WTC11 (cell line): ENCODE measurements around the gene ENO2. TPM values are rescaled to one million over a fixed set of nuclear protein-coding genes. Genes with fewer than 3 reads are reported as not detected.

Experiments used
- ATAC-seq: fragments of 200-7000 bp; cut with Tn5 transposase; 2 replicates; pipeline ENCODE4 v1.10.0; 2021; ENCODE audit warnings: mild to moderate bottlenecking, moderate library complexity
- CTCF ChIA-PET: fragments of 300-600 bp; sonication (Branson Sonifier 250); formaldehyde crosslinking; loops from one replicate; lab custom pipeline; 2021; ENCODE audit warnings: antibody characterized with exemption; lab: Charles Lee
- POLR2A ChIA-PET: fragments of 350-600 bp; sonication (Branson Sonifier 250); formaldehyde crosslinking; loops from one replicate; lab custom pipeline; 2021; ENCODE audit warnings: antibody characterized with exemption; lab: Charles Lee
- DNase-seq: peaks from one replicate; pipeline ENCODE4 v3.0.0; 2021; ENCODE audit warnings: low spot score
- H3K27ac Mint-ChIP-seq: 2 replicates; pipeline ENCODE4 v1.8.0; 2021; ENCODE audit warnings: mixed read lengths
- H3K27me3 Mint-ChIP-seq: 2 replicates; pipeline ENCODE4 v1.8.0; 2021; ENCODE audit warnings: low read depth, mild to moderate bottlenecking, moderate library complexity, mixed read lengths
- H3K36me3 Mint-ChIP-seq: 2 replicates; pipeline ENCODE4 v1.8.0; 2021; ENCODE audit warnings: mixed read lengths
- H3K4me1 Mint-ChIP-seq: 2 replicates; pipeline ENCODE4 v1.8.0; 2022; ENCODE audit warnings: mixed read lengths
- H3K4me3 Mint-ChIP-seq: 2 replicates; pipeline ENCODE4 v1.8.0; 2021; ENCODE audit warnings: mild to moderate bottlenecking, moderate library complexity, mixed read lengths
- H3K9me3 Mint-ChIP-seq: 2 replicates; pipeline ENCODE4 v1.8.0; 2021; ENCODE audit warnings: mixed read lengths
- AR ChIP-seq: fragments of 250-450 bp; sonication (Bioruptor Pico); IDR thresholded peaks from 2 replicates; pipeline ENCODE4 v1.9.0; 2021; ENCODE audit warnings: mild to moderate bottlenecking
- ATF3 ChIP-seq: sonication (generic); formaldehyde crosslinking; conservative IDR thresholded peaks from 2 replicates; pipeline ENCODE4 v1.8.1; 2022; ENCODE audit warnings: mild to moderate bottlenecking, missing genetic modification reagents
- CREB1 ChIP-seq: sonication (generic); formaldehyde crosslinking; IDR thresholded peaks from 2 replicates; pipeline ENCODE4 v1.8.0; 2023; ENCODE audit warnings: mild to moderate bottlenecking, missing genetic modification reagents
- CREM ChIP-seq: sonication (generic); formaldehyde crosslinking; IDR thresholded peaks from 2 replicates; pipeline ENCODE4 v1.8.1; 2022; ENCODE audit warnings: mild to moderate bottlenecking, missing genetic modification reagents, moderate library complexity
- ELF4 ChIP-seq: sonication (generic); formaldehyde crosslinking; IDR thresholded peaks from 2 replicates; pipeline ENCODE4 v1.8.1; 2022; ENCODE audit warnings: low read depth, mild to moderate bottlenecking, moderate library complexity, missing genetic modification reagents
- FOXK1 ChIP-seq: sonication (generic); formaldehyde crosslinking; IDR thresholded peaks from 2 replicates; pipeline ENCODE4 v1.8.0; 2022; ENCODE audit warnings: mild to moderate bottlenecking, moderate library complexity, missing genetic modification reagents
- HMGA2 ChIP-seq: fragments of 250-450 bp; sonication (Bioruptor Pico); IDR thresholded peaks from 2 replicates; pipeline ENCODE4 v1.4.0; 2021; ENCODE audit warnings: mild to moderate bottlenecking, moderate library complexity
- NFATC4 ChIP-seq: fragments of 250-450 bp; sonication (Bioruptor Pico); IDR thresholded peaks from 2 replicates; pipeline ENCODE4 v1.9.0; 2021; ENCODE audit warnings: mild to moderate bottlenecking
- NFE2L1 ChIP-seq: sonication (generic); formaldehyde crosslinking; IDR thresholded peaks from 2 replicates; pipeline ENCODE4 v1.8.1; 2023; ENCODE audit warnings: missing genetic modification reagents
- RORB ChIP-seq: fragments of 250-450 bp; sonication (Bioruptor Pico); IDR thresholded peaks from 2 replicates; pipeline ENCODE4 v1.9.0; 2021; ENCODE audit warnings: mild to moderate bottlenecking
- SMAD3 ChIP-seq: sonication (generic); formaldehyde crosslinking; IDR thresholded peaks from 2 replicates; pipeline ENCODE4 v1.8.0; 2022; ENCODE audit warnings: missing genetic modification reagents, mild to moderate bottlenecking, borderline replicate concordance
- ZBTB21 ChIP-seq: sonication (generic); formaldehyde crosslinking; IDR thresholded peaks from 2 replicates; pipeline ENCODE4 v1.8.1; 2023; ENCODE audit warnings: mild to moderate bottlenecking, missing genetic modification reagents, borderline replicate concordance
- ZMAT4 ChIP-seq: fragments of 250-450 bp; sonication (Bioruptor Pico); IDR thresholded peaks from 2 replicates; pipeline ENCODE4 v1.9.0; 2021; ENCODE audit warnings: mild to moderate bottlenecking
- ZNF416 ChIP-seq: fragments of 250-450 bp; sonication (Bioruptor Pico); IDR thresholded peaks from 2 replicates; pipeline ENCODE4 v1.9.0; 2021; ENCODE audit warnings: mild to moderate bottlenecking, inconsistent platforms
- ZNF425 ChIP-seq: fragments of 250-450 bp; sonication (Bioruptor Pico); conservative IDR thresholded peaks from 2 replicates; pipeline ENCODE4 v1.9.0; 2021; ENCODE audit warnings: mild to moderate bottlenecking
- total RNA-seq: library from RNA; stranded (reverse); gene quantifications from 3 replicates; pipeline ENCODE4 v1.2.3, GENCODE V29; 2021
- TF ChIP-seq, protein P1 (sequence below): sonication (generic); formaldehyde crosslinking; IDR thresholded peaks from 2 replicates; pipeline ENCODE4 v1.8.0; 2022; ENCODE audit warnings: mild to moderate bottlenecking, missing genetic modification reagents
- TF ChIP-seq, protein P2 (sequence below): sonication (generic); formaldehyde crosslinking; IDR thresholded peaks from 2 replicates; pipeline ENCODE4 v1.8.0; 2022; ENCODE audit warnings: mild to moderate bottlenecking, missing genetic modification reagents
- TF ChIP-seq, protein P3 (sequence below): fragments of 250-450 bp; sonication (Bioruptor Pico); IDR thresholded peaks from 2 replicates; pipeline ENCODE4 v1.8.0; 2021; ENCODE audit warnings: mild to moderate bottlenecking

ENO2 gene
- total RNA-seq, 1 experiment from 2014 or later = 118 TPM

GRCh38 chr12:6941267-6941666 lies 26.9 kb downstream of the ENO2 start:
- H3K27me3 Mint-ChIP-seq = no peaks in the 10 kb centered on the region

DNA sequence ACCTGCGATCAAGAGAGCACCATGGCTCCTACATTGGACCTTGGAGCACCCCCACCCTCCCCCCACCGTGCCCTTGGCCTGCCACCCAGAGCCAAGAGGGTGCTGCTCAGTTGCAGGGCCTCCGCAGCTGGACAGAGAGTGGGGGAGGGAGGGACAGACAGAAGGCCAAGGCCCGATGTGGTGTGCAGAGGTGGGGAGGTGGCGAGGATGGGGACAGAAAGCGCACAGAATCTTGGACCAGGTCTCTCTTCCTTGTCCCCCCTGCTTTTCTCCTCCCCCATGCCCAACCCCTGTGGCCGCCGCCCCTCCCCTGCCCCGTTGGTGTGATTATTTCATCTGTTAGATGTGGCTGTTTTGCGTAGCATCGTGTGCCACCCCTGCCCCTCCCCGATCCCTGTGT lies 27.4 kb downstream of the ENO2 start:
- CTCF ChIA-PET = interaction anchor here (1.3 to 5.5 kb wide), 2 partner anchors 16 to 70 kb away, joined by 4 to 53 read pairs; partner anchors contain the start of gene SPSB2
- ATAC-seq = no peak
- no peak for TF ChIP-seq ATF3 (CRISPR knock-in tag)
- TF ChIP-seq, protein P1, sequence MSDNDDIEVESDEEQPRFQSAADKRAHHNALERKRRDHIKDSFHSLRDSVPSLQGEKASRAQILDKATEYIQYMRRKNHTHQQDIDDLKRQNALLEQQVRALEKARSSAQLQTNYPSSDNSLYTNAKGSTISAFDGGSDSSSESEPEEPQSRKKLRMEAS (CRISPR knock-in tag) = no peak
- no peak for TF ChIP-seq HMGA2
- TF ChIP-seq ZBTB21 (CRISPR knock-in tag) = no peak
- no peak for TF ChIP-seq CREB1 (CRISPR knock-in tag)
- TF ChIP-seq, protein P2, sequence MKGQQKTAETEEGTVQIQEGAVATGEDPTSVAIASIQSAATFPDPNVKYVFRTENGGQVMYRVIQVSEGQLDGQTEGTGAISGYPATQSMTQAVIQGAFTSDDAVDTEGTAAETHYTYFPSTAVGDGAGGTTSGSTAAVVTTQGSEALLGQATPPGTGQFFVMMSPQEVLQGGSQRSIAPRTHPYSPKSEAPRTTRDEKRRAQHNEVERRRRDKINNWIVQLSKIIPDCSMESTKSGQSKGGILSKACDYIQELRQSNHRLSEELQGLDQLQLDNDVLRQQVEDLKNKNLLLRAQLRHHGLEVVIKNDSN (CRISPR knock-in tag) = no peak
- TF ChIP-seq CREM (CRISPR knock-in tag) = no peak
- TF ChIP-seq SMAD3 (CRISPR knock-in tag) = no peak
- TF ChIP-seq ZNF425 = no peak
- TF ChIP-seq ELF4 (CRISPR knock-in tag) = no peak
- no peak for TF ChIP-seq ZMAT4
- TF ChIP-seq NFE2L1 = no peak
- TF ChIP-seq, all 79 proteins: peak for 0
- Mint-ChIP-seq H3K9me3 (no peaks in the 10 kb centered on the region), H3K27ac (no peak overlapping the region), H3K27me3 (no peaks in the 10 kb centered on the region), H3K4me1 (peaks cover 48% of the 10 kb centered on the region), H3K4me3 (no peak overlapping the region), H3K36me3 (peaks cover 15% of the 10 kb centered on the region)
- DNase-seq = no peak
- POLR2A ChIA-PET = interaction anchor here (0.8 to 6.2 kb wide), 4 partner anchors 16 to 28 kb away, joined by 3 to 167 read pairs (median 34); no protein-coding TSS in a partner anchor

More at GRCh38 chr12:6941267-6941666, 26.9 kb downstream of the ENO2 start:
- ChIA-PET POLR2A (interaction anchor here (0.8 kb wide), 2 partner anchors 16 to 28 kb away, joined by 3 read pairs; no protein-coding TSS in a partner anchor), CTCF (interaction anchor here (1.1 to 5.5 kb wide), 3 partner anchors 16 to 72 kb away, joined by 4 to 53 read pairs (median 4); partner anchors contain the start of gene SPSB2)
- peaks cover 15% of the 10 kb centered on the region for H3K36me3 Mint-ChIP-seq
- ATAC-seq (no peak), DNase-seq (no peak)
- no peaks in the 10 kb centered on the region for H3K9me3 Mint-ChIP-seq
- no peak overlapping the region for H3K27ac Mint-ChIP-seq
- TF ChIP-seq FOXK1 (no peak), NFATC4 (peak; percentile 59; the same call in 1 of the 2 replicates), ZNF416 (CRISPR knock-in tag) (0 out of 2 replicates have a peak, but pooled peaks have one; percentile 47), AR (CRISPR knock-in tag) (0 out of 2 replicates have a peak, but pooled peaks have one; percentile 16), RORB (CRISPR knock-in tag) (peak; percentile 8; the same call in 1 of the 2 replicates)
- TF ChIP-seq, protein P3, sequence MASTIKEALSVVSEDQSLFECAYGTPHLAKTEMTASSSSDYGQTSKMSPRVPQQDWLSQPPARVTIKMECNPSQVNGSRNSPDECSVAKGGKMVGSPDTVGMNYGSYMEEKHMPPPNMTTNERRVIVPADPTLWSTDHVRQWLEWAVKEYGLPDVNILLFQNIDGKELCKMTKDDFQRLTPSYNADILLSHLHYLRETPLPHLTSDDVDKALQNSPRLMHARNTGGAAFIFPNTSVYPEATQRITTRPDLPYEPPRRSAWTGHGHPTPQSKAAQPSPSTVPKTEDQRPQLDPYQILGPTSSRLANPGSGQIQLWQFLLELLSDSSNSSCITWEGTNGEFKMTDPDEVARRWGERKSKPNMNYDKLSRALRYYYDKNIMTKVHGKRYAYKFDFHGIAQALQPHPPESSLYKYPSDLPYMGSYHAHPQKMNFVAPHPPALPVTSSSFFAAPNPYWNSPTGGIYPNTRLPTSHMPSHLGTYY (CRISPR knock-in tag) = 0 out of 2 replicates have a peak, but pooled peaks have one; percentile 38
- H3K4me3 Mint-ChIP-seq = no peak overlapping the region
- peaks cover 51% of the 10 kb centered on the region for H3K4me1 Mint-ChIP-seq
